ENCODE results near the gene GNAO1.

DNA sequence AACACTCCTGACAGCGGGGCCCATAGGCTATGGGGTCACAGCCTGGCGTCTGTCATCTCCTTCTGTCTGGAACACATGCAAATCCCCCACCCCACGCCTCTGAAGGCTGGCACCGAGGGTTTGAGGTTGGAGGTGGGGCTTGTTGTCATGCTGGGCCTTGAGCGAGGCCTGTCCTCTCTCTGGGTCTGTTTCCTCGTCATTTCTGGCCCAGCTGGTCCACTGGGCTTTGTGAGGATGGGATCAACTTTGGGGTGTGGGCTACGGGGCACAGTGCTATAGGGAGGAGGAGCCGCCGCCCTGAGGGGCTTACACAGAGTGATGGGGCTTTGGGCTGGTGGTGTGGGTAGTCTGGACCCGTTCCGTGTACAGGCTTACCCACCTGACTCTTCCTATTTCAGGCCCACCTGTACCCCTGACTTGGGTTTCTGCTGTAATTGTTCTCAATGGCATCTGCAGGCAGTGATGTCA is 146.6 kb downstream of the GNAO1 start:
- TF ChIP-seq, protein P1, sequence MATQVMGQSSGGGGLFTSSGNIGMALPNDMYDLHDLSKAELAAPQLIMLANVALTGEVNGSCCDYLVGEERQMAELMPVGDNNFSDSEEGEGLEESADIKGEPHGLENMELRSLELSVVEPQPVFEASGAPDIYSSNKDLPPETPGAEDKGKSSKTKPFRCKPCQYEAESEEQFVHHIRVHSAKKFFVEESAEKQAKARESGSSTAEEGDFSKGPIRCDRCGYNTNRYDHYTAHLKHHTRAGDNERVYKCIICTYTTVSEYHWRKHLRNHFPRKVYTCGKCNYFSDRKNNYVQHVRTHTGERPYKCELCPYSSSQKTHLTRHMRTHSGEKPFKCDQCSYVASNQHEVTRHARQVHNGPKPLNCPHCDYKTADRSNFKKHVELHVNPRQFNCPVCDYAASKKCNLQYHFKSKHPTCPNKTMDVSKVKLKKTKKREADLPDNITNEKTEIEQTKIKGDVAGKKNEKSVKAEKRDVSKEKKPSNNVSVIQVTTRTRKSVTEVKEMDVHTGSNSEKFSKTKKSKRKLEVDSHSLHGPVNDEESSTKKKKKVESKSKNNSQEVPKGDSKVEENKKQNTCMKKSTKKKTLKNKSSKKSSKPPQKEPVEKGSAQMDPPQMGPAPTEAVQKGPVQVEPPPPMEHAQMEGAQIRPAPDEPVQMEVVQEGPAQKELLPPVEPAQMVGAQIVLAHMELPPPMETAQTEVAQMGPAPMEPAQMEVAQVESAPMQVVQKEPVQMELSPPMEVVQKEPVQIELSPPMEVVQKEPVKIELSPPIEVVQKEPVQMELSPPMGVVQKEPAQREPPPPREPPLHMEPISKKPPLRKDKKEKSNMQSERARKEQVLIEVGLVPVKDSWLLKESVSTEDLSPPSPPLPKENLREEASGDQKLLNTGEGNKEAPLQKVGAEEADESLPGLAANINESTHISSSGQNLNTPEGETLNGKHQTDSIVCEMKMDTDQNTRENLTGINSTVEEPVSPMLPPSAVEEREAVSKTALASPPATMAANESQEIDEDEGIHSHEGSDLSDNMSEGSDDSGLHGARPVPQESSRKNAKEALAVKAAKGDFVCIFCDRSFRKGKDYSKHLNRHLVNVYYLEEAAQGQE (IDR thresholded peaks at IDR 0.05; ENCODE audit: borderline replicate concordance in 1 of 2, low read depth in 1 of 2, low read length in 2 of 2): no peak
- TF ChIP-seq CEBPB (IDR thresholded peaks at IDR 0.05; ENCODE audit: borderline replicate concordance, low read depth, low read length) (no peak), STAT5B (CRISPR knock-in tag; IDR thresholded peaks at IDR 0.05) (no peak), NPAS2 (CRISPR knock-in tag; IDR thresholded peaks at IDR 0.05; ENCODE audit: borderline replicate concordance) (no peak), NCOA2 (CRISPR knock-in tag; IDR thresholded peaks at IDR 0.05) (no peak), HNRNPK (IDR thresholded peaks at IDR 0.05; ENCODE audit: low read depth, low read length, poor library complexity, severe bottlenecking) (no peak), CTCF (CRISPR knock-in tag; IDR thresholded peaks at IDR 0.05) (no peak)
- TF ChIP-seq, protein P2, sequence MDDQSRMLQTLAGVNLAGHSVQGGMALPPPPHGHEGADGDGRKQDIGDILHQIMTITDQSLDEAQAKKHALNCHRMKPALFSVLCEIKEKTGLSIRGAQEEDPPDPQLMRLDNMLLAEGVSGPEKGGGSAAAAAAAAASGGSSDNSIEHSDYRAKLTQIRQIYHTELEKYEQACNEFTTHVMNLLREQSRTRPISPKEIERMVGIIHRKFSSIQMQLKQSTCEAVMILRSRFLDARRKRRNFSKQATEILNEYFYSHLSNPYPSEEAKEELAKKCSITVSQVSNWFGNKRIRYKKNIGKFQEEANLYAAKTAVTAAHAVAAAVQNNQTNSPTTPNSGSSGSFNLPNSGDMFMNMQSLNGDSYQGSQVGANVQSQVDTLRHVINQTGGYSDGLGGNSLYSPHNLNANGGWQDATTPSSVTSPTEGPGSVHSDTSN (CRISPR knock-in tag; IDR thresholded peaks at IDR 0.05; ENCODE audit: borderline replicate concordance): no peak

All from HepG2 (cell line).